EL (cell line): ENCODE data around the gene XIRP1.

Source experiments
- DNase-seq: peaks from one replicate; pipeline ENCODE4 v3.0.0-alpha.2; 2016

XIRP1 gene

GRCh38 chr3:39166134-39166710, 26.2 kb downstream of the XIRP1 start:
- peak; percentile 97 for DNase-seq

- no peak for DNase-seq
Observed at GRCh38 chr3:39165518-39165917, 26.9 kb downstream of the XIRP1 start.

- DNase-seq, result no peak
Observed at GRCh38 chr3:39164414-39164813, 28.0 kb downstream of the XIRP1 start.

- DNase-seq, result no peak
Observed at GRCh38 chr3:39158148-39158715, 34.2 kb downstream of the XIRP1 start.

DNA sequence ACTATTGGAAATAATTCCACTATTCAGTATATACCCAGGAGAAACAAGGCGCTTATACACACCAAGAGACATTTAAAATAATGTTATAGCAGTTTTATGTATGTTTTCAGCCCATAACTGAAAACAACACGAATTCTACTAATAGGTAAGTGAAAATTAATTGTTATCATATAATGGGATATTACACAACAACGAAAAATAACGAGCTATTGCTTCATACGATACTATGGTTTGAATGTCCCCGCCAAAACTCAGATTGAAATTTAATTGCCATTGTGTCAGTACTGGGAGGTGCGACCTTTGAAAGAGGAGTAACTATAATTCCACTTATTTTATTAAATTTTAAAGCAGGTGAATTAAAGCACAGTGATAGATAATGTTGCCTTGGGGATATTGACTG, 35.0 kb downstream of the XIRP1 start:
- DNase-seq, result no peak

DNA sequence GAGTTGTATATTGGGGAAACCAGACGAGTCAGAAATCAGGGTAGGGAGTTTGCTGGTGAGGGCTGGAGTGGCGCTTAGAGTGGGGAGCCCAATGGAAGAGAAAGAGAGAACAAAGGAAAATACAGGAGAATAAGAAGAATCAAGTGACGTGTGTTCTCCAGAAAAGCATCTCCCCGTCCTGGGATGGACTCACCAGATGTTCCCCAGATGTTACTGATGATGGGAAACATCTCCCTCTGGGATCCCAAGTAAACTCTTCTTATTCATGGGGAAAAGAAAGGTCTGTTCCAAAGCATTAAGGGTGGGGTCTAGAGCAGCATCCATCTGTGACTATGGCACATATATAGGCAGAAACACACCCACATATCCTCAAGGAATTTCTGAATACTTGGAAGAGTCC, 36.0 kb downstream of the XIRP1 start:
- no peak for DNase-seq

DNA sequence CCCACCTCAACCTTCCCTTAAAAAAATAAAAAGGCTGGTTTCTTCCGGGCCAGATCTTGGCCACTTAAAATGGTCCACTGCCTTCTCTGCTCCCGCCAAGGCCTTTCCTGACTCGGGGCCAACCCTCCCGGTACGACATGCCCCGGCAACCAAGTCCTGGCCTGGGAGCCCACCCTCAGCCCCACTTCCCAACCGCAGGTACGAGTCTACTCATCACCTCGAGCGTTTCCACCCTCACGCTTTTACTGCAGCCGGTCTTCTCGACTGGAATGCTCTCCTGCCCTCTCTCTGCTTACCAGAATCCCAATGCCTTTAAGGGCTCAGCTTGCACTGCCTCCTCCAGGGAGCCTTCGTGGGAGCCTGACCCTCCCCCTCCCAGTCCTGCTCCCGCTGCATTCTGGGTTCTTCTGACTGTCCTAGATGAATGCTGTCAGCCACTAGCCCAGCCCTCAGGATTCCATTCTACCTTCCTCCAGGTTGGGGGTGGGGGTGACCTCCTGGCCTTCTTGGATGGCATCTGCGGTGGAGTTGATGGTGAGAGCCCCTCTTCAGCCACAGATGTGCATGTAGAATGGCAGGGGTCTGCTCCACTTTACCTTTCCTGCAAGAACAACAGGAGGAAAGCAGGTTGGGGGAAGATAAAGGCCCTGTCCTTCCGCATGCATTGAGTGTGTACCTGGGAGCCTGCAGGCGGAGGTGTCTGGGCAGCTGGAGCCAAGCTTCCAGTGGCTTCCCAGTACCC, 37.9 kb downstream of the XIRP1 start:
- peak; percentile 31 for DNase-seq

DNA sequence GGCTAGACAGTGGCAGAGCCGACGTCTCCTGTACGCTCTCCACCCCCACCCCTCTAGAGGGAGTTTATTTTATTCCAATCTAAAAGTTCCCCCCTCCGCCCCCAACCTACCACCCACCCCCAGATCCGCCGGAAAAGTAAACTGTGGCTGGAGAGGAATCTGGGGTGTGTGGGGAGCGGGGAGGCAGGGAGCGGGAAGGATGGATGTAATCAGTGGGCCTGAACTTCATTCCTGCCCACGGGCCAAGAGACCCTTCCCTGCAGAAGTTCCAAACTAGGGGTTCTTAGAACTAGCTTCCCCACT, 38.5 kb downstream of the XIRP1 start:
- no peak for DNase-seq

DNA sequence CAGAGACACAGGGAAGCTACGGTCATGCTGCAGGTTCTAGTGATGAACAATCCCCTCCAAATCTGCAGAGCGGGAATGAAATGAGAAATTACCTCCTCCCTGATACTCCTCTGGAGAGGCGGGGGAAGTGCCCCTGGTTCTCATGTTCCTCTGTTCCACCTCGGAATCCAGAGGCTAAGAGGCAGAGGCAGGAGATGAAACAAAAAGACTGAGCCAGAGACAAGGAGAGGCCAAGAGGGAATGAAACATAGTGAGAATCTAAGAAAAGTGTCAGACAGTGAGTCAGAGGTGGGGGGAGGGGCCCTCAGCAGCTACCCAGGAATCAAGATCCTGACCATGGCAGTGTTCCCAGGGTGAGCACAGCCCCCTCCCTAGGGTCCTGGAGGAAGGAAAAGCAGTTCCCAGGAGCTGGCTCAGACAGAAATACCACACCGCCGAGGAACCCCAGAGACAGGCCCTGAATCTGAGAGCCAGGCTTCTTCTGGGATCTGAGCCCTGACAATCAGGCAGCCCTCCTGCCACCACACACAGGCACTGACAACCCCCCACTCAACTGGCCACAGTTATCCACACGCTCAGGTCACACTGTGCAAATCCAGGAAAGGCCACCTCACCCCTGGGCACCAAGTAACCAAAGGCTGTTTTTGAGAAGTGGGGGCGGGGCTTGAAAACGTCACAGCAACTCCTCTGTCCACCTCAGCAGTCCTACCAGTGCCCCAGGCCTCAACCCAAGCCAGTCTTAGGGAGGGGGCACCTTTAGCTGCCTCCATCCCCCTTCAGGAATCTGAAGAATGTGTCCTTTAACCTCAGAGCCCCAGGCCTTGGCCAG, 41.4 kb downstream of the XIRP1 start:
- DNase-seq, result peak; percentile 97

GRCh38 chr3:39150148-39150802, 42.1 kb downstream of the XIRP1 start:
- DNase-seq, result no peak

GRCh38 chr3:39149498-39150147, 42.8 kb downstream of the XIRP1 start:
- no peak for DNase-seq

- no peak for DNase-seq
Observed at GRCh38 chr3:39149059-39149455, 43.3 kb downstream of the XIRP1 start.

GRCh38 chr3:39148435-39149058, 43.8 kb downstream of the XIRP1 start:
- peak; percentile 29 for DNase-seq

- DNase-seq, result peak; percentile 62
Observed at GRCh38 chr3:39147711-39148434, 44.5 kb downstream of the XIRP1 start.

DNA sequence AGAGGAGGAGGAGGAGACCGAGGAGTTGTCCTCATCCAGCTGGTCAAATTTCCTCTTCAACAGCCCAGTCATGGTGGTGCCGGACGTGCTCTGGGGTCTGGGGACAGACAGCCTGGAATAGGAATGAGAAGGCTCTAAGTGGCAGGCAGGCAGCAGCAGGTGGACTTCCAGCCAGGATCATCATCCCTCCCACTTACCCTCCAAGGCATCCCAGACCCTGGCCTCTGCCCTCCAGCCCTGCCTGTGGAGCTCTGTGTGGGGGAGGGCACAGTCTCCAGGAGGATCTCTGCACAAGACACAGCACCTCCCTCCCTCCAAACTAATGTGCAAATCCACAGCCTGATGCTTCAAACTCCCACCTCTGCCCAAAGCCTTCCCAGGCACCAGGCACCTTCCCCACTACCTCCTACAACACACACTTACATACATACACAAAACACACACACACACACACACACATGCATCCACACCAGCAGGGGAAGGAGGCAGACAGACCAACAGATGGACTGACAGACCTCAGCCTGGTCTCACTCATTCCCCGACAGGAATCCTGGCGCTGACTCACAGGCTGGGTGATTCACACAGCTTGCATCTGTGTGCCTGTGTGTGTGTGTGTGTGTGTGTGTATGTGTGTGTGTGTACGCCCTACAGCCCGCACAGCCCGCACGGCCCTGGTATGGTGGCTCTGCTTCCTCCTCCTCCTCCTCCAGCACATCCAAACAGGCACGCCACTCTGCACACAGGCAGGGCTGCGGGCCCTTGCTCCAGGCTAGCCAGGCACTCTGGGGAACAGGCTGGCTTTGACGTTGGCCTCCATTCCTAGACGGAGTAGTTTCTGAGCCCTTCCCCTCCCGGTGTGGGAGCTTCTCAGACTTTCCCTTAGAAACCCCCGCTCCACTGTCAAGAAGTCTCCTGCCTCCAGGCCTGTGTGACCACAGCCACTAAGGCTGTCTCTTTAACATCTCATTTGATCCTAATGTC, 45.5 kb downstream of the XIRP1 start:
- DNase-seq, result peak; percentile 96

GRCh38 chr3:39146083-39146501, 46.3 kb downstream of the XIRP1 start:
- DNase-seq, result no peak

- DNase-seq, result no peak
Observed at GRCh38 chr3:39144748-39145380, 47.5 kb downstream of the XIRP1 start.

DNA sequence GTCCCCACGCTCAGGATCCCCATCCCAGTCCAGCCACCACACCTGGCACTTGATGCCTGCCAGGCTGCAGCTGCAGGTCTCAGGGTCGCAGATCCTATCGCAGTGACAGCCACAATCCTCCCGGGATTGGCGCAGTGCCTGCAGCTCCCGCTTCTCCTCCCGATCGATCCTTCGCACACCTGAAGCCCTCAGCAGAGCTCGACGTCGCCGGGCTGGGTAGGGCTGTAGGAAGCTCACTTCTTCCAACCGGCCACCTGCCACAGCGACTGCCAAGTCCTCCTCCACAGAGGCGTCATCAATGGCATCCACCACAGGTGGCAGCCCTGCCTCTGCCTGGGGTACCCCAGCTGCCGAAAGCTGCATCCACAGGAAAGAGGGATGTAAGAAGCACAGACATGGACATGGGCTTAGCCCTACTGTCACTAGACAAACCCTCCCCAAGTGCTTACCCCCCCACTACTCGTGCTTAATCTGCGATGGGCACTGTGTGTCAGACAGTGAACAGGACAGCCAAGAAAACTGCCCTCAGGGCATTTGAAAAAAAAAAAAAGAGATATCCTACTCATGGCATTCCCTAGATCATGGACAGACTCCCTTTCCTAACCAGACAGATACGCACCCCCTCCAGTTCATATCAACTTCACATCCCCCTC, 48.2 kb downstream of the XIRP1 start:
- DNase-seq, result no peak
